Esophagus (tissue), 2 donors: ENCODE results near the gene ZNF48. TPM values are rescaled to one million over a fixed set of nuclear protein-coding genes. Genes with fewer than 3 reads are reported as not detected.
A peak's percentile ranks its signal among the peaks of the same experiment; 100 is the strongest.

Source experiments
- H3K27ac ChIP-seq, 2 donors: one replicate each; pipeline ENCODE4 v1.5.1; 2013; ENCODE audit warnings: low read depth in 2 of 2, mild to moderate bottlenecking in 2 of 2, inconsistent platforms in 1 of 2, low read length in 1 of 2, moderate library complexity in 1 of 2
- H3K27me3 ChIP-seq, 2 donors: one replicate each; pipeline ENCODE4 v1.6.1; 2013; ENCODE audit warnings: low read length in 2 of 2, control low read depth in 1 of 2, mild to moderate bottlenecking in 1 of 2; ENCODE audit not compliant: insufficient read depth in 2 of 2, control insufficient read depth in 1 of 2
- H3K36me3 ChIP-seq, 2 donors: one replicate each; pipeline ENCODE4 v1.6.1; 2013; ENCODE audit warnings: low read length in 1 of 2; ENCODE audit not compliant: control insufficient read depth in 2 of 2, insufficient read depth in 2 of 2
- H3K4me1 ChIP-seq, 2 donors: one replicate each; pipeline ENCODE4 v1.6.1; 2013; ENCODE audit warnings: low read length in 1 of 2; ENCODE audit not compliant: control insufficient read depth in 2 of 2, insufficient read depth in 2 of 2
- H3K4me3 ChIP-seq, 2 donors: one replicate each; pipeline ENCODE4 v1.5.1; 2013; ENCODE audit warnings: low read length in 2 of 2, mild to moderate bottlenecking in 2 of 2, low read depth in 1 of 2, moderate library complexity in 1 of 2
- H3K9me3 ChIP-seq, 2 donors: one replicate each; pipeline ENCODE4 v1.6.1; 2013; ENCODE audit warnings: mild to moderate bottlenecking in 2 of 2, low read depth in 1 of 2, low read length in 1 of 2, moderate library complexity in 1 of 2; ENCODE audit not compliant: control insufficient read depth in 2 of 2, insufficient read depth in 1 of 2
- WGBS, 2 donors: extraction: QIAGEN DNeasy Blood & Tissue Kit; methylation state at CpG; one replicate each; pipeline ENCODE4 v1.1.7; 2013; 5-methylcytosine and 5-hydroxymethylcytosine counted together
- polyA plus RNA-seq, 2 donors: library from polyadenylated mRNA; stranded (reverse); fragments of 200-250 nt; gene quantifications; one replicate each; pipeline ENCODE4 v1.2.3, GENCODE V29; 2013
- donor health status: healthy with polysubstance abuse.
- donor health status: Bipolar disorder and iron deficiency.

Gene ZNF48
- polyA plus RNA-seq, 2 donors = 1.4 to 2.6 TPM

DNA sequence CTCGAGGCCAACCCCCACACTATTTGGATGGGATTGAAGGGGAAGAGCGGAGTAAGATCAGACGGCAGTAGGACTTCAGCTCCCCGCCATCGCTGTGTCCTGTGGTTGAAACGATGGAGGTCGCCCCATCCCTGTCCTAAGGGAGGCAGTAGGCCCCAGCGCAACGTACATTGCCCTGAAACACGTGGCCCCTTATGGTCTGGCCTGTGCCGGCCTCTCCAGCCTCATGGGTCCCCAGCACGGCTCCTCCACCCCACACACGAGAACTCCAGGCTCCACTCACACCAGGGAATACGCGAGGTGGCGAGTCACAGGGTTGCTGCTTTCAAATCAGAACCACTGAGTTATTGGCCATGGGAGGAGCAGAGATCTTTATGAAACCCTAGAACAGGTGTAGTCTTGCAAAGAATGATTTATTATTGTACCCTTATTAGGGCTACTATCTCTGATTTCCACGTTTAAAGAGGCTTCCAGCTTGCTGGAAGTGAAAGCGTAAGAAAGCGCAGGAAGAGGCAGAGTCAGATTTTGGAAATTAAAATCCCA lies 35.3 kb downstream of the ZNF48 start:
- Histone ChIP-seq H3K4me1 (peaks cover 0 to 14% of the 10 kb centered on the region in 2 donors), H3K27ac (peak overlapping the region; percentile 24 to 79), H3K36me3 (no peaks in the 10 kb centered on the region), H3K4me3 (no peak overlapping the region), H3K9me3 (no peaks in the 10 kb centered on the region), H3K27me3 (no peaks in the 10 kb centered on the region)
- WGBS, 2 donors = 53 to 59% methylated on average over 19 of the region's 19 CpGs

DNA sequence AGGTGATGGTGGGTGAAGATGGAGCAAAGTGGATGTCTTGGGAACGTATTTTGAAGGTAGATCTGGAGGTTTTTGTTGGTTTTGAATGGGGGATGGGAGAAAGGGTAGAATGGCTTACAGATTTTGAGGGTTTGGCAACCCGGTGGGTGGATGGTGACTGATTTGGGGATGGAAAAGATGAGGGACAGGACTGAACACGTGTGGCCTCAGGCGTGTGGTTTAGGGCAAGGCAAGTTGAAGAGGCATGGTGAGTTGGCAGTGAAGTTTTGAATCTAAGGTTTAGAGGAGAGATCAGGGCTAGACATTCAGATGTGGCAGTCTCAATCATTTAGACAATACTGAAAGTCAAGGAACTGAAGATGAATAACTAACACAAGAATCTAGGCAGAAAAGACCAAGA lies 39.6 kb downstream of the ZNF48 start:
- Histone ChIP-seq H3K4me3 (no peak overlapping the region), H3K27ac (no peak overlapping the region), H3K4me1 (peaks cover 0 to 3% of the 10 kb centered on the region in 2 donors), H3K36me3 (no peaks in the 10 kb centered on the region), H3K9me3 (no peaks in the 10 kb centered on the region), H3K27me3 (no peaks in the 10 kb centered on the region)
- WGBS, 2 donors = 39 to 45% methylated on average over 4 of the region's 4 CpGs

DNA sequence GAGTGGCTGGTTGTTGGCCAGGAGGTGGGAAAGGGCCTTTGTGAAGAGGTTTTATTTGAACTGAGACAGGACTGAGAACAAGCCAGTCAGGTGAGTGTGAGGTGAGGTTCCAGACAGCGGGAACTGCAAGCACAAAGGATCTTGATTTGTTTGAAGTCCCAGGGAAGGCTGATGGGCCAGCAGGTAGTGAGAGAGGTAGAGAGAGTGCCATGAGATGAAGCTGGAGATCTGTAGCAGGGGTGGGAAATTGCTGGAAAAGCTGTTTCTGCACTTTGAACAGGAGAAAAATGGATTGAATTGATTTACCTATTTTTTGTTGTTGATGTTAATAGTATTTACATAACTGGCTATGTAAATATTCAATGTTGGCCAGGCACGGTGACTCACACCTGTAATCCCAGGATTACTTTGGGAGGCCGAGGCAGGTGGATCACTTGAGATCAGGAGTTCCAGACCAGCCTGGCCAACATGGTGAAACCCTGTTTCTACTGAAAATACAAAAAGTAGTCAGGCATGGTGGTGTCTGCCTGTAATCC lies 42.4 kb downstream of the ZNF48 start:
- Histone ChIP-seq H3K4me1 (no peaks in the 10 kb centered on the region), H3K36me3 (no peaks in the 10 kb centered on the region), H3K9me3 (no peaks in the 10 kb centered on the region), H3K27ac (no peak overlapping the region), H3K27me3 (no peaks in the 10 kb centered on the region), H3K4me3 (no peak overlapping the region)
- WGBS, 2 donors = 44 to 45% methylated on average over 3 of the region's 3 CpGs

DNA sequence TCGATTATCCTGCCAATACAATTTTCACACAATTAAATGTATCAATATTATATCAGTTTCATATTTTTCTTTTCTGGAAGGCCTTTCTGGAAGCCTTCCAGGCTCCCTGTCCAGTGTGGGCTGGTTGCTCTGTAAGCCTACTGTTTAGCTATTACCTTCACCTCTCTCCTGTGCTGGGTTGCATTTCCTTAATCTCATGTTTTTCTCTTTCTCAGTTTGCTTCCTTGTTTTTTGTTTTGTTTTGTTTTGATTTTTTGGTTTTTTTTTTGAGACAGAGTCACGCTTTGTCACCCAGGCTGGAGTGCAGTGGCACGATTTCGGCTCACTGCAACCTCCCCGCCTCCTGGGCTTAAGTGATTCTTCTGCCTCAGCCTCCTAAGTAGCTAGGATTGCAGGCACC lies 43.6 kb downstream of the ZNF48 start:
- WGBS, 2 donors = 87 to 95% methylated on average over 5 of the region's 5 CpGs
- Histone ChIP-seq H3K27ac (no peak overlapping the region), H3K36me3 (no peaks in the 10 kb centered on the region), H3K4me3 (no peak overlapping the region), H3K4me1 (no peaks in the 10 kb centered on the region), H3K27me3 (no peaks in the 10 kb centered on the region), H3K9me3 (no peaks in the 10 kb centered on the region)

DNA sequence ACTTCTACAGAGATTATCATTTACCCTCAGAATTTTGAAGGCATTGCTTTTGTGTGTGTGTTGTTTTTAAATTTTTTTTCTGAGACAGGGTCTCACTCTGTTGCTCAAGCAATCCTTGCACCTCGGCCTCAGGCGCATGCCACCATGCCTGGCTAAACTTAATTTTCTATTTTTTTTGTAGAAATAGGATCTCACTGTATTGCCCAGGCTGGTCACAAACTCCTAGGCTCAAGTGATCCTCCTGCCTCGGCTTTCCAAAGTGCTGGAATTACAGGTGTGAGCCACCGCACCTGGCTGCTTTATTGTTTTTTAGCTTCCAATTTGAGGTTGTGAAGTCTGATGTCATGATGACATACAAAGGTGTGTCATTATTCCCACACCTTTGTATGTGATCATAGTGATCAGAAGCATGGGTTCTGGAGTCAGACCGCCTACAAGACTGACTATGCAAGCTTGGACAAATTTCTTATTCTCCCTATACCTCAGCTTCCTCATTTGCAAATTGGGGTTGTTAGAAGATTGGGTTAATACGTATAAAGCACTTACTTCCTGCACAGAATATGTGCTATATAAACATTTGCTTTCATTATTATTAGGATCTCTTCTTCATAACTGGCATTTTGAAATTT lies 44.6 kb downstream of the ZNF48 start:
- H3K9me3 ChIP-seq = no peaks in the 10 kb centered on the region
- H3K27ac ChIP-seq = no peak overlapping the region
- H3K36me3 ChIP-seq = no peaks in the 10 kb centered on the region
- H3K4me3 ChIP-seq = no peak overlapping the region
- 81 to 84% methylated on average over 6 of the region's 6 CpGs for WGBS, 2 donors
- H3K27me3 ChIP-seq = no peaks in the 10 kb centered on the region
- H3K4me1 ChIP-seq = peaks cover 0 to 8% of the 10 kb centered on the region in 2 donors

DNA sequence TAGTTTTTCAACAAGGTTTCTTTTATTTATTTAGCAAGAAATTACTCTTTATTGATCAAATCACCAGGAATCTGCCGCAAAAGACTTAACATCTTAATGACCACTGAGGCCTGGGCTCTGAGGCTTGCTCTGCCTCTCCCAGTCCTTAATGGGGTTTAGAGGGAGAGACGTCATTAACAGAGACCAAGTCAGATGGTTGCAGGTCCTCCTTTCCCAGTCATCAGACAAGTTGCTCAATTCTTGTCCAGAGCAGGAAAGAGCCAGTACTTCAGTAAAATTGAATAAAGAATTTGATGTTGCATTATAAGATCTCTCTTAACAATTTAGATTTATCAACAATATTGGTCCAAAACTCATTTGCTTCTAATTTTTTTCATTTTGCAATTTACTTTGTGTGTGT lies 48.4 kb downstream of the ZNF48 start:
- WGBS, 2 donors = 71 to 89% methylated on average over 2 of the region's 2 CpGs
- H3K4me1 ChIP-seq = peaks cover 0 to 12% of the 10 kb centered on the region in 2 donors
- H3K27me3 ChIP-seq = no peaks in the 10 kb centered on the region
- no peak overlapping the region for H3K4me3 ChIP-seq
- H3K36me3 ChIP-seq = no peaks in the 10 kb centered on the region
- no peaks in the 10 kb centered on the region for H3K9me3 ChIP-seq
- H3K27ac ChIP-seq = no peak overlapping the region

DNA sequence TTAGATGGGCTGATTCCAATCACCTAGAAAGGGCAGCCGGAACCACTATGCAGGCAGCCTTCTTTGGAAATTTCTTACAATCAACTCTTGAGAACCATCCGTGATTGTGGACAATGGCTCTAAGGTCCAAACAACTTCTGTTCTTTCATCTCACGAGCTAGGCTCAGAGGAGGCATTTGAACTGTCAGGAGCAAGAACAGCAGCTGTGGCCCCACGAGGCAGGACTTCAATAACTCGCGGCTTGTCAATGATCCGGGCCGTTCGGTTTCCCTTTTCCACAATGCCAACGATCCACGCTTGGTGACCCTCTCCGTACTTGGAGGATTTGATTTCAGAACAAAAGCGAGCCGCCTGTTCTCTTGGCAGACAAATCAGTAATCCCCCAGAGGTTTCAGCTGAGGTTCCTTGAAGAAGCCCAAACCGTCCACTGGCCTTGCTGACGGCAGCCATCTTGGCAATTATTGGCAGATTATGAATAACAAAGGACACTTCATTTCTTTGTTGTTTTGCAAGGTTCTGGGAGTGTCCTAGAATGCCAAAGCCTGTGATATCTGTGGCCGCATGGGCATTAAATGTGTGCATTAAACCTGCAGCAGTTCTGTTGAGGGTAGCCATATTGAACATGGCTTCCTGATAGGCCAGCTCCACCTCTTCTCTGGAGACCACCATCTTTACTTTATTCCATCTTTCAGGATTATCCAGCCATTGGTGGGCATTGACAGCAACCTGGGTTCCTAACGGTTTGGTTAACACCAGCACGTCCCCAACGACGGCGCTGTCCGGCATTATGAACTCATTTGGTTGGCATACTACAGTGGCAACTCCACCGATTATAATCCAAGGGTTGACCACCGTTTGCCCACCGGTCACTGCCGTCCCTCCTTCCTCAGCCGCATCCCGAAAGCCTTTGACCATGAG lies 49.3 kb downstream of the ZNF48 start:
- 92% methylated on average over 29 of the region's 29 CpGs for WGBS, 2 donors
- no peaks in the 10 kb centered on the region for H3K36me3 ChIP-seq
- peak overlapping the region; percentile 61 to 93 for H3K4me3 ChIP-seq
- peaks cover 0 to 12% of the 10 kb centered on the region in 2 donors for H3K4me1 ChIP-seq
- no peaks in the 10 kb centered on the region for H3K9me3 ChIP-seq
- no peaks in the 10 kb centered on the region for H3K27me3 ChIP-seq
- peak overlapping the region; percentile 93 to 97 for H3K27ac ChIP-seq

DNA sequence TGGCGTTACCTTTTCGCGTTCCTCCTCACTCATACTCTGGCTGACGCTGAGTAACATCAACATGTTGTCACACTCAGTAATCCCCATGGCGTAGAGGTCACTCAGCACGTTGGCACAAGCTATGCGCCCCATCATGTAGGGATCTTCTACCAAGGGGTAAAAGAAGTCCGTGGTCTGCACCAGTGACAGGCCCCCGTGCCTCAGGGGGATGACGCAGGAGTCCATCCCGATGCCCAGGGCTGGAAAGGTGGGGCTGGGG lies 49.9 kb downstream of the ZNF48 start:
- H3K36me3 ChIP-seq = no peaks in the 10 kb centered on the region
- no peaks in the 10 kb centered on the region for H3K9me3 ChIP-seq
- peak overlapping the region; percentile 61 to 93 for H3K4me3 ChIP-seq
- H3K27ac ChIP-seq = peak overlapping the region; percentile 93 to 97
- WGBS, 2 donors = 21 to 23% methylated on average over 11 of the region's 11 CpGs
- H3K27me3 ChIP-seq = no peaks in the 10 kb centered on the region
- peaks cover 0 to 12% of the 10 kb centered on the region in 2 donors for H3K4me1 ChIP-seq

DNA sequence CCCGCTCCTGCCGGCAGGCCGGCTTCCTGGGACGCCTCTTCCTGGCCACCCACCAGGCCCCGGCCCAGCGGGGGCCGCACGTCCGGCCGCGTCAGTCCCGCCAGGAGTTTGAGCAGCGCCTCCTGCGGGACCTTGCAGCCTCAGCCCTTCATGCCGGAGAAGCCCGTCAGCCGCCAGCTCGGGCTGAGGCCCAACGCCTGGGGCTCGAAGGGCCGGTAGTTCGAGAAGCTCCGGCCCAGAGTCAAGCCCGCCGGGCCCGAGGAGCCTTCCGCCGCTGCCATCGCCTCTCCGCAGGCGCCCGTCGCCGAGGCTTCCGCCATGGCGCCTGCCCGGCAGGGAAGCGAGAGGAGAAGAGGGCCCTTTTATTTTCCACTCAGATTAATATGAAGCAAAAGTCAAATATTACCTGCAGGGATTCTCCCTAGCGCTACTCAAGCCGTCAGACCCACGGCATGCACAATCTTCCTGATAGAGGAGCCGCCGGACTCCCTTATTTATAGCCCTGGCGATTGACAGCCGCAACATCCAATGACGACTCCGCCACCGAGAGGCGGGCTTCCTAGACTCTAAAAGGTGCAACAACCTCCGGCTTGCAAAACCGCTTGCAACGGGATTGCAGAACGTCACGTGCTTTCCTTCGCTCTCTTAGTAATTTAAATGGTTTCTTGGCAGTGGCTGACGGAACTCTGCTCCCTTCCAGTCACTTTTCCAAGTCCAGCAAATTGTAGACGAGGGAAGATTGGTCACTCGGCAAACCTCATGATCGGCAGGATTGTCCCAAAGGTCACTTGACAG lies 50.4 kb downstream of the ZNF48 start, which contains the start of gene SEPHS2:
TSS of gene SEPHS2 (minus strand) at position 467 of the 795 bp plus-strand sequence. CDS start at position 320, 147 bp downstream.
- H3K9me3 ChIP-seq = no peaks in the 10 kb centered on the region
- peak within 1 kb of the TSS; percentile 61 to 93 for H3K4me3 ChIP-seq
- H3K4me1 ChIP-seq = peaks cover 0 to 12% of the 10 kb centered on the region in 2 donors
- WGBS, 2 donors = 0 to 1% methylated on average over 49 to 59 of the region's 59 CpGs
- no peaks in the 10 kb centered on the region for H3K36me3 ChIP-seq
- peak within 1 kb of the TSS; percentile 93 to 97 for H3K27ac ChIP-seq
- no peaks in the 10 kb centered on the region for H3K27me3 ChIP-seq
